SU-DHL-6 (cell line): ENCODE data around the gene EFNA4.

ENCODE experiments used
- CTCF ChIP-seq: fragments of 200-600 bp; sonication (generic); IDR thresholded peaks from one replicate; pipeline ENCODE4 v1.5.1; 2017; ENCODE audit warnings: antibody characterized with exemption, mild to moderate bottlenecking, low read length, moderate library complexity; ENCODE audit not compliant: insufficient read depth, poor library complexity, severe bottlenecking
- EZH2phosphoT487 ChIP-seq: fragments of 200-600 bp; sonication (generic), shearing (Covaris generic); conservative IDR thresholded peaks from 2 replicates; pipeline ENCODE4 v1.6.1; 2018; ENCODE audit warnings: mild to moderate bottlenecking, antibody characterized with exemption, low read length, moderate library complexity, mixed read lengths

DNA sequence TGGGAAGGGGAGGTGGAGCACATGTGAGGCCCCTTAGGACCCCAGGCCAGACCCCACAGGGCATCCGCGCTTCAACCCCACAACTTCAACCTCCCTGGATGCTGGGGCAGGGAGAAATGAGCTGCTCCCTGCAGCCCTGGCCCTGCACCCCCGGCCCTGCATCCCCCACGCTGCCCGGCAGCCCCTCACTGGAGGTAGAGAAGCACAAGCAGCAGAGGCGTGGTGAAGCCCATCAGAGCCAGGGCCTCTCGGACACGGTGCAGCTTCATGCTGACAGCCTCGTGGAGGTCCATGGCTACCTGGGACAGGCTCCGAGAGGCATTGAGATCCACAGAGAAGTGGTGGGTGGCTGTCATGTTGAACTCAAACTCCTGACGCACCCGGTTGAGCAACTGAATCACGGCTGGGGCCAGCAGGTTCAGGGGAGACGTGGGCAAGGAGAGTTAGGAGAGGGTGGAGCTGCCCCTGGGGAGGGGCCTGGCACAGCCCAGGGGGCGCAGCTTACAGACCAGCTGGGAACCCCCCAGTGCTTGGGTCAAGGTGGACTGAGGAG, 33.2 kb upstream of the EFNA4 start:
- TF ChIP-seq CTCF = no peak
- no peak for TF ChIP-seq EZH2phosphoT487
